ENCODE measurements around the gene ZBTB25. TPM values are rescaled to one million over a fixed set of nuclear protein-coding genes. Genes with fewer than 3 reads are reported as not detected.
"Not testable (repeated sequence)": the region's sequence is repeated elsewhere in the genome, so short reads cannot be mapped to it uniquely, and the experiment has no call there.

Gene ZBTB25
- total and polyA plus RNA-seq, 5 experiments from 2014 or later, result 20.6 to 69.7 (median 38.2) TPM

DNA sequence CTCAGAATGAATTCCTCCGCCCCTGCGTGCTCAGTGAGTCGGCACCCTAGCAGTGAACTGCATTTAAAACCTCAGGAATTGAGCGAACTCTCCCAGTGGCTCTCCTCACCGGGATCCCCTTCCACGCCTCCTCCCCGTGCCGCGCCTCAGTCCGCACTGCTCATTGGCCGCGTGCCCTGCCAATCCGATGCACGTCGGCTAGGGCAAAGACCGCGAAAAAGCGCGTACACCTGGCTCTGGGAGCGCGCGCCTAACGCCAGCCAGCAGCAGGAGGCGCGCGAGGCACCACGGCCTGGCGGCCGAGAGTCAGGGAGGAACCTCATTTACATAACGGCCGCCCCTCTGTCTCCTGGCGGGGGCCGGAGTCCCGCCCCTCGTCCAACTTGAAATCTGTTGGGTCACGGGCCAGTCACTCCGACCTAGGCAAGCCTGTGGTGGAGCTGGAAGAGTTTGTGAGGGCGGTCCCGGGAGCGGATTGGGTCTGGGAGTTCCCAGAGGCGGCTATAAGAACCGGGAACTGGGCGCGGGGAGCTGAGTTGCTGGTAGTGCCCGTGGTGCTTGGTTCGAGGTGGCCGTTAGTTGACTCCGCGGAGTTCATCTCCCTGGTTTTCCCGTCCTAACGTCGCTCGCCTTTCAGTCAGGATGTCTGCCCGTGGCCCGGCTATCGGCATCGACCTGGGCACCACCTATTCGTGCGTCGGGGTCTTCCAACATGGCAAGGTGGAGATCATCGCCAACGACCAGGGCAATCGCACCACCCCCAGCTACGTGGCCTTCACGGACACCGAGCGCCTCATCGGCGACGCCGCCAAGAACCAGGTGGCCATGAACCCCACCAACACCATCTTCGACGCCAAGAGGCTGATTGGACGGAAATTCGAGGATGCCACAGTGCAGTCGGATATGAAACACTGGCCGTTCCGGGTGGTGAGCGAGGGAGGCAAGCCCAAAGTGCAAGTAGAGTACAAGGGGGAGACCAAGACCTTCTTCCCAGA lies 36.9 kb upstream of the ZBTB25 start, which contains the start of gene HSPA2:
Gene HSPA2, plus strand, starts transcription at position 534 of the 995 bp plus-strand sequence. Its CDS starts 109 bp downstream, at position 643.
- Mint-ChIP-seq H3K9me3 (peaks cover 0 to 13% (median 8%) of the 10 kb centered on the region in 9 donors), H3K27me3 (peaks cover 0 to 11% (median 1%) of the 10 kb centered on the region in 5 donors), H3K4me1 (peaks cover 19 to 38% (median 31%) of the 10 kb centered on the region in 4 donors), H3K4me3 (peak within 1 kb of the TSS; percentile 94 to 99 (median 97)), H3K36me3 (no peaks in the 10 kb centered on the region), H3K27ac (peak within 1 kb of the TSS; percentile 84 to 96 (median 92))
- peak; percentile 89 to 90 for ATAC-seq
- POLR2A ChIA-PET, result interaction anchor here (0.7 to 4.2 kb wide), 9 partner anchors 8 to 1143 kb away, joined by 3 to 24 read pairs (median 5); partner anchors contain the start of gene ZBTB1
- peak; percentile 86 to 95 (median 90) for DNase-seq

DNA sequence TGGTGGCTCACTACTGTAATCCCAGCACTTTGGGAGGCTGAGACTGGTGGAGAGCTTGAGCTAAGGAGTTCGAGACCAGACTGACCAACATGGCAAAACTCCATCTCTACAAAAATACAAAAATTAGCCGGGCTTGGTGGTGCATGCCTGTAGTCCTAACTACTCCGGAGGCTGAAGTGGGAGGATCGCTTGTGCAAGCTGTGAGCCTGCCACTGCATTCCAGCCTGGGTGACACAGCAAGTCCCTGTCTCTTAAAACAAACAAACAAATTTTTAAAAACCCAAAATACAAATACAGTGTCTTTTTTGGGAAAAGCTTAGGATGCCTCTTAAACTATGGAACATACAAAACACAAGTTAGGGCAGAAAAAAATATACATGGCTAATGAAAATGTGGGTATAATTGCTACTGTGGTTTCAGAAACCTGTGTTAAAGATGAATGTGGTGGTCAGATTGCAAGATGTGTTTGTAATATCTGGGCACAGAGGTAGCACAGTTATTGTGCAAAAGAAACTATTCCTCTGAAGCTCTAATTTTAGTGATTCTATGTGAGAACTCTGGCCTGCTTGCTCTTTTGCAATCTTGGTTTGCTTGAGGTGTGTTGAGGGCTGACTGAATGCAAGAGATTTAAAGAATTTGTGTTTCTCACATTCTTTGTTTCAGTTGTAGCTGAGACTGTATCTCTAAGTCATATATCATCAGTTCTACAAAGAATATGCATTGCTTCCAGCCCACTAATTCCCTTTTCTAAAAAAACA lies 33.0 kb upstream of the ZBTB25 start:
- no peak for ATAC-seq
- H3K27ac Mint-ChIP-seq, result peak overlapping the region in 3 of 10 donors; percentile 31 to 51 (median 38)
- no peak for DNase-seq
- peaks cover 14 to 26% (median 20%) of the 10 kb centered on the region in 4 donors for H3K4me1 Mint-ChIP-seq
- no peaks in the 10 kb centered on the region for H3K36me3 Mint-ChIP-seq
- peak overlapping the region in 4 of 10 donors; percentile 12 to 53 (median 49) for H3K4me3 Mint-ChIP-seq
- H3K9me3 Mint-ChIP-seq, result peaks cover 0 to 13% (median 6%) of the 10 kb centered on the region in 9 donors
- POLR2A ChIA-PET, result no interaction called here
- H3K27me3 Mint-ChIP-seq, result peaks cover 0 to 4% (median 1%) of the 10 kb centered on the region in 5 donors

DNA sequence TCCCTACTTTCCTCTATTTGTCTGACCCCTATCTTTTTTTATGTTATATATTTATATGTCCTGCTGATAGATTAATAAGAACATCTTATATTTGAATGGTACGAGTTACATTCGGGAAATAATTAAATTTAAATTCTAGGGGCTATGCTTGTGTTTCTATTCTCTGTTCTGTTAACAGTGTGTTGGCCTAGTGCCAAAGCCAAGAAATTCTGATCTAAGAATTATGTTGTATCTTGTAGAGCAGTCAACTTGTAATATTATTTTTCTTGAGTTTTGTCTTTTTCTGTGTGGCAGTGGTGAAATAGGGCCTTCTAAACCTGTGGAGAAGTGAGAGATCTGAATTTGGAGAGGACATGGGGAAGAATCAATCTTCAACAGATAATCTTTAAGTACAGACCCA lies 27.9 kb upstream of the ZBTB25 start:
- POLR2A ChIA-PET, result no interaction called here
- DNase-seq (no peak), ATAC-seq (no peak)
- Mint-ChIP-seq H3K36me3 (peaks cover 0 to 4% (median 2%) of the 10 kb centered on the region in 3 donors), H3K9me3 (no peaks in the 10 kb centered on the region), H3K27me3 (no peaks in the 10 kb centered on the region), H3K4me1 (peaks cover 0 to 4% (median 3%) of the 10 kb centered on the region in 4 donors), H3K27ac (peak overlapping the region in 1 of 10 donors; percentile 19), H3K4me3 (no peak overlapping the region)

DNA sequence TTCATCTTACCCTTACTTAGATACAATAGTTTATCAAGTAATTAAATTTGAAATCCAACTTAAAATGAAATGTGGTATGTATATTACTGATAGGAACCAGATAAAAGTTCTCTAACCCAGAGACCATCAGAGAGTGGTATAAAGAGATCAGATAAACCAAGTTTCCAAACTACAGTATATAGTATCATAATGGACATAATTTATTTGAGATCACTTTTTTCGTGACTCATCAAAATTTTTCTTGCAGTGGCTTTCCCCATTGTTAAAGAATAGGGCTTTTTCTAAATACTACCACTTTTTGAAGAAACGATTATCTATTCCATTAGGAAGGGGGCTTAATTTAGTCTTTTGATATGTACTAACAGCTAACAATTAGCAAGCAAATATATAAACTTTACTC lies 21.7 kb upstream of the ZBTB25 start:
- ATAC-seq (no peak), DNase-seq (no peak)
- Mint-ChIP-seq H3K36me3 (peaks cover 0 to 17% (median 6%) of the 10 kb centered on the region in 3 donors), H3K27ac (peak overlapping the region in 1 of 10 donors; percentile 27), H3K27me3 (no peaks in the 10 kb centered on the region), H3K4me1 (peaks cover 6 to 13% (median 8%) of the 10 kb centered on the region in 4 donors), H3K4me3 (no peak overlapping the region), H3K9me3 (no peaks in the 10 kb centered on the region)
- POLR2A ChIA-PET, result no interaction called here

DNA sequence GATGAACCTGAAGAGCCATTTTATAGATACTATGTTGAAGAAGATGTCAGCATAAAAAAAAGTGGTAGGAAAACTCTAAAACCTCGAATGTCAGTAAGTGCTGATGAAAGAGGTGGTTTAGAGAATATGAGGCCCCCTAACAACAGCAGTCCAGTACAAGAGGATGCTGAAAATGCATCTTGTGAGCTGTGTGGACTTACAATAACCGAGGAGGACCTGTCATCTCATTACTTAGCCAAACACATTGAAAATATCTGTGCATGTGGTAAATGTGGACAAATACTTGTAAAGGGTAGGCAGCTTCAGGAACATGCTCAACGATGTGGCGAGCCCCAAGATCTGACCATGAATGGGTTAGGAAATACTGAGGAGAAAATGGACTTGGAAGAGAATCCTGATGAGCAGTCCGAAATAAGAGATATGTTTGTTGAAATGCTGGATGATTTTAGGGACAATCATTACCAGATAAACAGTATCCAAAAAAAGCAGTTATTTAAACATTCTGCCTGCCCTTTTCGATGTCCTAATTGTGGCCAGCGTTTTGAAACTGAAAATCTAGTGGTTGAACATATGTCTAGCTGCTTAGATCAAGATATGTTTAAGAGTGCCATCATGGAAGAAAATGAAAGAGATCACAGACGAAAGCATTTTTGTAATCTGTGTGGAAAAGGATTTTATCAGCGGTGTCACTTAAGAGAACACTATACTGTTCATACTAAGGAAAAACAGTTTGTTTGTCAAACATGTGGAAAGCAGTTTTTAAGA lies 19.1 kb upstream of the ZBTB25 start:
- Mint-ChIP-seq H3K36me3 (peaks cover 0 to 19% (median 6%) of the 10 kb centered on the region in 3 donors), H3K27ac (no peak overlapping the region), H3K9me3 (no peaks in the 10 kb centered on the region), H3K4me3 (no peak overlapping the region), H3K4me1 (peaks cover 7 to 25% (median 20%) of the 10 kb centered on the region in 4 donors), H3K27me3 (no peaks in the 10 kb centered on the region)
- ATAC-seq (no peak), DNase-seq (no peak)
- POLR2A ChIA-PET, result no interaction called here

DNA sequence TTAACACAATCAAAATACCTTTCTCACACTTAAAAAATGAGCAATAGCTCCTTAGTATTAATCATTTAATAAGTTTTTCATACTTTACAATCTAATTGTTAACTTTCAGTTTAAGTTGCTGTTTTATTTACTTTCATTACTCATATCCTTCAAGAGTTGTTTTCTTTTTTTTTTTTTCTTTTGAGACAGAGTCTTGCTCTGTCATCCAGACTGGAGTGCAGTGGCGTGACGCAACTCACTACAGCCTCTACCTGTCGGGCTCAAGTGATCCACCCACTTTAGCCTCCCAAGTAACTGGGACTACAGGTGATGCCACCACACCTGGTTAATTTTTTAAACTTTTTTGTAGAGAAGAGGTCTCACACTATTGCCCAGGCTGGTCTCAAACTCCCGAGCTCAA lies 17.1 kb upstream of the ZBTB25 start:
- Mint-ChIP-seq H3K4me3 (no peak overlapping the region), H3K27ac (peak overlapping the region in 4 of 10 donors; percentile 3 to 66 (median 39)), H3K4me1 (peaks cover 11 to 42% (median 33%) of the 10 kb centered on the region in 4 donors), H3K27me3 (no peaks in the 10 kb centered on the region), H3K9me3 (no peaks in the 10 kb centered on the region), H3K36me3 (peaks cover 0 to 11% (median 0%) of the 10 kb centered on the region in 3 donors)
- ATAC-seq (no peak), DNase-seq (no peak)
- POLR2A ChIA-PET, result interaction anchor here (0.7 kb wide), 2 partner anchors 17 to 19 kb away, joined by 3 read pairs; no protein-coding TSS in a partner anchor

DNA sequence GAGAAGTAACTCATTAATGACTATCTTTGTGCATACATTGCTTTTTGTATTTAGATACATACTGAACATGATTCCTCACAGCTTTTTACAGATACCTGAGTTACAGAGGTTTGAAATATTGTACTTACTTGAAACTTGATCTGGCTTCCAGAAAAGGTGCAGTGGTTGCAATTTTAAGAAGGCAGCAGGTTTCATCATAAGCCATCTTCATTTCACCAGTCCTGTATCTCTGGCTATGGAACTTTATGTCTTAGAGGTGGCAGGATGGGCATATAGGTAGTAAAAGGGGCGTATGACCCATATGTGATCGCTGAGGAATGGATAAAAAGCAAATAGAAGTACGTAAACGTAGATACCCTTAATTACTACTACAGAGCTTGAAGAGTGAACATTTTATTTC lies 14.6 kb upstream of the ZBTB25 start:
- Mint-ChIP-seq H3K9me3 (no peaks in the 10 kb centered on the region), H3K27ac (peak overlapping the region in 3 of 10 donors; percentile 2 to 44 (median 28)), H3K36me3 (peaks cover 0 to 8% (median 1%) of the 10 kb centered on the region in 3 donors), H3K4me3 (peak overlapping the region in 2 of 10 donors; percentile 15 to 24), H3K27me3 (no peaks in the 10 kb centered on the region), H3K4me1 (peaks cover 20 to 60% (median 49%) of the 10 kb centered on the region in 4 donors)
- POLR2A ChIA-PET, result interaction anchor here (0.7 kb wide), 1 partner anchor 397 kb away, joined by 3 read pairs; no protein-coding TSS in a partner anchor
- DNase-seq (no peak), ATAC-seq (no peak)

DNA sequence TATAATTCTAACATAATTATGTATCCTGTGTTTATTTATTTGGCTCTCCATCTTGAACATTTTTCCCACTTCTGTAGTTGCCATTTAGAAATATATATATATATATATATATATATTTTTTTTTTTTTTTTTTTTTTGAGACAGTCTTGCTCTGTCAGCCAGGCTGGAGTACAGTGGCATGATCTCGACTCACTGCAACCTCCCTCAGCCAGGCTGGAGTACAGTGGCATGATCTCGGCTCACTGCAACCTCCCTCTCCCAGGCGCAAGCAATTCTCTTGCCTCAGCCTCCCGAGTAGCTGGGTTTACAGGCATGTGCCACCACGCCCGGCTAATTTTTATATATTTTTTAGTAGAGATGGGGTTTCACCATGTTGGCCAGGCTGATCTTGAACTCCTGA lies 14.0 kb upstream of the ZBTB25 start:
- H3K9me3 Mint-ChIP-seq, H3K4me3 Mint-ChIP-seq, H3K27ac Mint-ChIP-seq, ATAC-seq, H3K27me3 Mint-ChIP-seq, DNase-seq, POLR2A ChIA-PET, H3K36me3 Mint-ChIP-seq: not testable (repeated sequence)
- peaks cover 20 to 65% (median 52%) of the 10 kb centered on the region in 4 donors for H3K4me1 Mint-ChIP-seq

DNA sequence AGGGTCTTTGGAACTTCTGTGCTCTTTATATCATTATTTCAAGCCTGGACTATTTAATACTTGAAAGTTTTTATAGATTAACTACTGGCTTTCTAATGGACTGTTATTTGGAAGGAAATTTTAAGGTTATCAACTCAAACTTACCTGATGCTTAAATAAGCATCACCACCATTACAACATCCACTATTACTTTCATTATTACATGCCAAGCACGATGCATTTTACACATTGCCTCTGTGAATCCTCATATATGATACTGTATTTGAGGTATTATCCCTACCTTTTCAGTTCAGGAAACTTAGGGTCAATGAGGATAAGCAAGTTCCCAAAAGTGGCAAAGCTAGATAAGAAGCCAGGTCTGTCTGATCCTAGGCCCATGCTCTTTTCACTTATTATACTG lies 13.3 kb upstream of the ZBTB25 start:
- Mint-ChIP-seq H3K36me3 (peaks cover 0 to 8% (median 1%) of the 10 kb centered on the region in 3 donors), H3K4me3 (peak overlapping the region in 7 of 10 donors; percentile 9 to 53 (median 40)), H3K27me3 (no peaks in the 10 kb centered on the region), H3K4me1 (peaks cover 22 to 72% (median 58%) of the 10 kb centered on the region in 4 donors), H3K27ac (peak overlapping the region in 4 of 10 donors; percentile 3 to 78 (median 50)), H3K9me3 (no peaks in the 10 kb centered on the region)
- no peak for DNase-seq
- POLR2A ChIA-PET, result interaction anchor here (2.4 kb wide), 1 partner anchor 13 kb away, joined by 6 read pairs; the partner anchor contains the start of gene ZBTB1
- no peak for ATAC-seq

DNA sequence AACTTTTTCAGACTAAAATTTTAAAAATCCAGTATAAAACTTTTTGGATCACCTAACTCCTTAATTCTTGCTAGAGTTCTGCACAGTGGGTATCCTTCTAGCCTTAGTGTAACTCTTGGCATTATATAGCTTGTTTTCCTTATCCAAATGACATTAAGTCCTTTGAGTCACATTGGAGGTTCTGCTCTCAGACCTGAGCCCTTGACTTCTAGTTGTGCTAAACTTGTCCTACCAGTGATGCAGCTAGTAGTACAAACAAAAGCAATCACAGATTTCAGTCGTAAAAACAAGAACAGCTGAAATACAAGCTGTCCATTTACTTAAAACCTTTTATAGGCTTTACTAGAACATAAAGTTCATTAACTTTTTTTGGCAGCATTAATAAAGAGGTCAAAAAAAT lies 11.4 kb upstream of the ZBTB25 start:
- POLR2A ChIA-PET, result interaction anchor here (0.7 to 2.4 kb wide), 3 partner anchors 11 to 78 kb away, joined by 3 to 6 read pairs (median 4); partner anchors contain the start of gene ZBTB1
- Mint-ChIP-seq H3K4me1 (peaks cover 35 to 82% (median 74%) of the 10 kb centered on the region in 4 donors), H3K36me3 (peaks cover 0 to 8% (median 1%) of the 10 kb centered on the region in 3 donors), H3K9me3 (no peaks in the 10 kb centered on the region), H3K4me3 (no peak overlapping the region), H3K27ac (no peak overlapping the region), H3K27me3 (no peaks in the 10 kb centered on the region)
- no peak for ATAC-seq
- no peak for DNase-seq

DNA sequence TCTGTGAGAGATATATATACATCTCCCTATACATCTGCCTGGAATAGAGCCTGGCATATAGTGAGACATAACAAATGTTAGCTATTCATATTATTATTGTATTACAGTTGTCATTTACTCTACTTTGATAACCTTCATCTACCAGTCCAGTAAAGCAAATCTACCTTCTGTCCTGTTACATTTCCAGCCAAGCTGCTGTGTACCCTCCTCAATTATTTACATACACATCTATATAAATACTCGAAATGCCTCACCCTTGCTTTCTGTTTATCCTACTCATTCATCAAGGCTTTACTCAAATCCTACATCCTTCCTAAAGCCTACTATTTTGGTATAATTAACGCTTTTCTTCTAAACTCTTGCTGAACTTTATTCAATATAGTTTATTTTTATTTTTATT lies 9.6 kb upstream of the ZBTB25 start:
- Mint-ChIP-seq H3K9me3 (no peaks in the 10 kb centered on the region), H3K27me3 (no peaks in the 10 kb centered on the region), H3K27ac (no peak overlapping the region), H3K4me3 (no peak overlapping the region), H3K4me1 (peaks cover 41 to 90% (median 82%) of the 10 kb centered on the region in 4 donors), H3K36me3 (peaks cover 0 to 11% (median 1%) of the 10 kb centered on the region in 3 donors)
- no peak for DNase-seq
- no peak for ATAC-seq
- POLR2A ChIA-PET, result interaction anchor here (0.6 to 1.8 kb wide), 3 partner anchors 9 to 23 kb away, joined by 4 to 8 read pairs (median 4); partner anchors contain the start of genes ZBTB1 and ZBTB25

Measured in naive thymus-derived CD8-positive, alpha-beta T cell (primary cell).